ENCODE data around the gene CYFIP1.

Gene CYFIP1

GRCh38 chr15:22967084-22967770 lies 12.9 kb downstream of the CYFIP1 start:
- no peak for DNase-seq

- no peak for DNase-seq
Measured at GRCh38 chr15:22966321-22967083, 13.7 kb downstream of the CYFIP1 start.

GRCh38 chr15:22963641-22964040 lies 16.5 kb downstream of the CYFIP1 start:
- no peak for DNase-seq

GRCh38 chr15:22962611-22963010 lies 17.6 kb downstream of the CYFIP1 start:
- no peak for DNase-seq

- DNase-seq, result no peak
Measured at GRCh38 chr15:22961762-22962161, 18.4 kb downstream of the CYFIP1 start.

- no peak for DNase-seq
Measured at GRCh38 chr15:22960556-22960955, 19.6 kb downstream of the CYFIP1 start.

- no peak for DNase-seq
Measured at GRCh38 chr15:22960126-22960525, 20.0 kb downstream of the CYFIP1 start.

- no peak for DNase-seq
Measured at GRCh38 chr15:22959321-22960101, 20.7 kb downstream of the CYFIP1 start.

- no peak for DNase-seq
Measured at GRCh38 chr15:22958487-22959280, 21.5 kb downstream of the CYFIP1 start.

- DNase-seq, result no peak
Measured at GRCh38 chr15:22956978-22957260, 23.2 kb downstream of the CYFIP1 start.

- DNase-seq, result no peak
Measured at GRCh38 chr15:22956257-22956977, 23.8 kb downstream of the CYFIP1 start.

GRCh38 chr15:22955544-22956119 lies 24.5 kb downstream of the CYFIP1 start:
- DNase-seq, result no peak

GRCh38 chr15:22954798-22955543 lies 25.2 kb downstream of the CYFIP1 start:
- no peak for DNase-seq

- no peak for DNase-seq
Measured at GRCh38 chr15:22954326-22954725, 25.8 kb downstream of the CYFIP1 start.

GRCh38 chr15:22952796-22953579 lies 27.2 kb downstream of the CYFIP1 start:
- DNase-seq, result no peak

- DNase-seq, result no peak
Measured at GRCh38 chr15:22951381-22952280, 28.5 kb downstream of the CYFIP1 start.

- no peak for DNase-seq
Measured at GRCh38 chr15:22951031-22951380, 29.2 kb downstream of the CYFIP1 start.

GRCh38 chr15:22950256-22950990 lies 29.7 kb downstream of the CYFIP1 start:
- DNase-seq, result no peak

GRCh38 chr15:22949074-22949547 lies 31.1 kb downstream of the CYFIP1 start:
- DNase-seq, result no peak
